Calu3 (cell line): ENCODE measurements around the gene IFT27. TPM values are rescaled to one million over a fixed set of nuclear protein-coding genes. Genes with fewer than 3 reads are reported as not detected.

Experiments used
- BruUV-seq: library from RNA; stranded (reverse); fragments of 400-500 nt; replicated peaks from 2 replicates; lab custom pipeline; 2021; lab: Mats Ljungman, UMichigan
- CTCF ChIA-PET: fragments of 300-600 bp; sonication (Branson Sonifier 250); formaldehyde crosslinking; loops from one replicate; lab custom pipeline; 2022; ENCODE audit warnings: antibody characterized with exemption; lab: Charles Lee
- DNase-seq: peaks from one replicate; pipeline ENCODE4 v3.0.0; 2022
- H3K27ac Mint-ChIP-seq: one replicate; pipeline ENCODE4 v1.8.0; 2022; ENCODE audit warnings: mixed read lengths; ENCODE audit not compliant: unreplicated experiment
- H3K27me3 Mint-ChIP-seq: one replicate; pipeline ENCODE4 v1.8.0; 2022; ENCODE audit warnings: mixed read lengths; ENCODE audit not compliant: unreplicated experiment
- H3K36me3 Mint-ChIP-seq: one replicate; pipeline ENCODE4 v1.8.0; 2022; ENCODE audit warnings: mild to moderate bottlenecking, moderate library complexity, mixed read lengths; ENCODE audit not compliant: insufficient read depth, unreplicated experiment
- H3K4me1 Mint-ChIP-seq: one replicate; pipeline ENCODE4 v1.8.0; 2022; ENCODE audit warnings: mild to moderate bottlenecking, low read depth, mixed read lengths; ENCODE audit not compliant: unreplicated experiment
- H3K4me3 Mint-ChIP-seq: one replicate; pipeline ENCODE4 v1.8.0; 2022; ENCODE audit warnings: mild to moderate bottlenecking, low read depth, moderate library complexity, mixed read lengths; ENCODE audit not compliant: unreplicated experiment
- H3K9me3 Mint-ChIP-seq: one replicate; pipeline ENCODE4 v1.8.0; 2022; ENCODE audit warnings: low read depth, mixed read lengths; ENCODE audit not compliant: unreplicated experiment
- CTCF ChIP-seq: fragments of 200-600 bp; IDR thresholded peaks from one replicate; pipeline ENCODE4 v1.8.0; 2022; ENCODE audit warnings: antibody characterized with exemption; ENCODE audit not compliant: unreplicated experiment
- intact Hi-C: fragments of 100-400 bp; cut with micrococcal nuclease; formaldehyde crosslinking; loops from one replicate; pipeline ENCODE4 v1.10.0; 2022; ENCODE audit not compliant: unreplicated experiment
- total RNA-seq: library from RNA; stranded (reverse); gene quantifications from 2 replicates; pipeline ENCODE4 v1.2.3, GENCODE V29; 2022

The IFT27 gene
- total RNA-seq, 1 experiment from 2014 or later, result 41.0 TPM

GRCh38 chr22:36767035-36767775, 8.7 kb downstream of the IFT27 start:
- CTCF ChIA-PET, result no interaction called here
- no TSS peak for BruUV-seq
- H3K36me3 Mint-ChIP-seq, result no peaks in the 10 kb centered on the region
- H3K4me3 Mint-ChIP-seq, result no peak overlapping the region
- H3K27ac Mint-ChIP-seq, result no peak overlapping the region
- no peaks in the 10 kb centered on the region for H3K27me3 Mint-ChIP-seq
- DNase-seq, result no peak
- no peaks in the 10 kb centered on the region for H3K9me3 Mint-ChIP-seq
- no peak for TF ChIP-seq CTCF
- H3K4me1 Mint-ChIP-seq, result peaks cover 8% of the 10 kb centered on the region
- intact Hi-C loops, result no loop called here

- Mint-ChIP-seq H3K36me3 (no peaks in the 10 kb centered on the region), H3K9me3 (no peaks in the 10 kb centered on the region), H3K4me3 (no peak overlapping the region), H3K27me3 (no peaks in the 10 kb centered on the region), H3K4me1 (peaks cover 8% of the 10 kb centered on the region), H3K27ac (no peak overlapping the region)
- CTCF ChIA-PET, result no interaction called here
- BruUV-seq, result no TSS peak
- TF ChIP-seq CTCF, result no peak
- no peak for DNase-seq
- intact Hi-C loops, result no loop called here
These were observed 9.9 kb downstream of the IFT27 start for GRCh38 chr22:36765943-36766450.

GRCh38 chr22:36765131-36765942, 10.6 kb downstream of the IFT27 start:
- intact Hi-C loops, result no loop called here
- DNase-seq, result no peak
- Mint-ChIP-seq H3K4me3 (no peak overlapping the region), H3K27me3 (no peaks in the 10 kb centered on the region), H3K36me3 (no peaks in the 10 kb centered on the region), H3K4me1 (peaks cover 8% of the 10 kb centered on the region), H3K9me3 (no peaks in the 10 kb centered on the region), H3K27ac (no peak overlapping the region)
- CTCF ChIA-PET, result no interaction called here
- TF ChIP-seq CTCF, result no peak
- BruUV-seq, result no TSS peak

- Mint-ChIP-seq H3K9me3 (no peaks in the 10 kb centered on the region), H3K27ac (no peak overlapping the region), H3K4me1 (peaks cover 8% of the 10 kb centered on the region), H3K36me3 (no peaks in the 10 kb centered on the region), H3K4me3 (no peak overlapping the region), H3K27me3 (no peaks in the 10 kb centered on the region)
- CTCF ChIA-PET, result no interaction called here
- intact Hi-C loops, result no loop called here
- TF ChIP-seq CTCF, result no peak
- no peak for DNase-seq
- no TSS peak for BruUV-seq
These were observed 11.3 kb downstream of the IFT27 start for GRCh38 chr22:36764641-36765040.
